DND-41 (cell line): ENCODE data around the gene SLC17A9.

Source experiments
- ATAC-seq: fragments of 200-7000 bp; cut with Tn5 transposase; 3 replicates; pipeline ENCODE4 v1.9.1; 2021; ENCODE audit warnings: low read depth; ENCODE audit not compliant: insufficient read depth
- DNase-seq: peaks from one replicate; pipeline ENCODE4 v3.0.0-alpha.2; 2020
- H2AFZ ChIP-seq: 2 replicates; pipeline ENCODE4 v1.6.0; 2012; ENCODE audit warnings: low read depth, low read length
- H3K27ac ChIP-seq: 2 replicates; pipeline ENCODE4 v1.5.1; 2012; ENCODE audit warnings: low read length, inconsistent platforms
- H3K27me3 ChIP-seq: fragments of 200-600 bp; sonication (generic); 2 replicates; pipeline ENCODE4 v1.6.0; 2012; ENCODE audit warnings: low read length, mild to moderate bottlenecking, inconsistent platforms; ENCODE audit not compliant: insufficient read depth, poor library complexity
- H3K36me3 ChIP-seq: 2 replicates; pipeline ENCODE4 v1.5.1; 2012; ENCODE audit warnings: low read length, inconsistent platforms; ENCODE audit not compliant: insufficient read depth
- H3K4me1 ChIP-seq: 2 replicates; pipeline ENCODE4 v1.5.1; 2012; ENCODE audit warnings: mild to moderate bottlenecking, low read length; ENCODE audit not compliant: insufficient read depth
- H3K4me2 ChIP-seq: 2 replicates; pipeline ENCODE4 v1.6.0; 2012; ENCODE audit warnings: mild to moderate bottlenecking, moderate library complexity, low read length, inconsistent platforms; ENCODE audit not compliant: insufficient read depth
- H3K4me3 ChIP-seq, 2 experiments: fragments of 200-600 bp in 1 of 2; shearing (Covaris generic) in 1 of 2; 2 replicates each; pipeline ENCODE4 v1.5.1; 2012 to 2016; ENCODE audit warnings: inconsistent platforms in 2 of 2, low read length in 2 of 2, mild to moderate bottlenecking in 2 of 2, low read depth in 1 of 2, moderate library complexity in 1 of 2
- H3K79me2 ChIP-seq: 2 replicates; pipeline ENCODE4 v1.6.0; 2012; ENCODE audit warnings: low read length, inconsistent platforms; ENCODE audit not compliant: insufficient read depth
- H3K9ac ChIP-seq: 2 replicates; pipeline ENCODE4 v1.6.0; 2012; ENCODE audit warnings: low read depth, mild to moderate bottlenecking, inconsistent platforms, low read length, moderate library complexity
- H3K9me3 ChIP-seq: 2 replicates; pipeline ENCODE4 v1.5.1; 2012; ENCODE audit warnings: low read length, moderate library complexity, mild to moderate bottlenecking, inconsistent platforms; ENCODE audit not compliant: insufficient read depth, severe bottlenecking
- H4K20me1 ChIP-seq: 2 replicates; pipeline ENCODE4 v1.6.0; 2012; ENCODE audit warnings: low read length; ENCODE audit not compliant: insufficient read depth
- EZH2 ChIP-seq: IDR thresholded peaks from 3 replicates; pipeline ENCODE4 v1.6.1; 2012; ENCODE audit warnings: borderline replicate concordance, low read depth, mild to moderate bottlenecking, moderate library complexity, low read length, inconsistent platforms; ENCODE audit not compliant: severe bottlenecking
- TF ChIP-seq, protein P1 (sequence below): IDR thresholded peaks from 2 replicates; pipeline ENCODE4 v1.5.1; 2012; ENCODE audit warnings: borderline replicate concordance, low read length, moderate library complexity, mild to moderate bottlenecking; ENCODE audit not compliant: poor library complexity, severe bottlenecking; ENCODE audit errors: extremely low read depth

Gene SLC17A9

DNA sequence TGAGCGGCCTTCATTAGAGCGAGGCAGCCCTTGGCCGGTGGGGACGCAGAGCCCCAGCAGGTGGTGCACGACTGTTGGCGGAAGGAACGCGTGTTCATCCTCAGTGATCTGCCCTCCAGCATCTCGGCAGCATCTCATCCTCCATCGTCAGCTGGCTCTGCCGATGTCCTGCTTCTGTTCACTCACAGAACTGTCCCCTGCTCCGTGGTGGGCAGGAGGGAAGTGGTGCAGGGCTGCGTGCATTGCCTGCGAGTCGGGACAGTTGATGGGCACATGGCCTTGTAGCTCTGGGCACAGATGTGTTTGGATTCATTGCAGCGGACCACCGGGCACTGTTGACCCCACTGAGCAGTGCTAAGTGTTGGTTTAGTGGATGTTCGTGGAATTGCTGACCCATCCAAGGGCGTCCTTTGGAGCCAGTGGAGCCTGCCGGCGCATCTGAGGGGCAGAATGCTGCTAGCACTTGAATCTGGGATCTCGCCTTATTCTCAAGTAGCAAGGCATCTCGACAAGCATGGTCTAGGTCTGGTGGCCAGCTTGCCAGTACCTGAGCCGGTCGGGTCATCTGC, 6.7 kb upstream of the SLC17A9 start:
- peaks cover 65% of the 10 kb centered on the region for H3K79me2 ChIP-seq
- peaks cover 48% of the 10 kb centered on the region for H4K20me1 ChIP-seq
- no peak overlapping the region for H2AFZ ChIP-seq
- no peak for ATAC-seq
- H3K4me2 ChIP-seq, result no peak overlapping the region
- H3K4me1 ChIP-seq, result peaks cover 10% of the 10 kb centered on the region
- H3K9ac ChIP-seq, result no peak overlapping the region
- H3K36me3 ChIP-seq, result peaks cover 98% of the 10 kb centered on the region
- no peak for DNase-seq
- no peak overlapping the region for H3K27ac ChIP-seq
- TF ChIP-seq, protein P1, sequence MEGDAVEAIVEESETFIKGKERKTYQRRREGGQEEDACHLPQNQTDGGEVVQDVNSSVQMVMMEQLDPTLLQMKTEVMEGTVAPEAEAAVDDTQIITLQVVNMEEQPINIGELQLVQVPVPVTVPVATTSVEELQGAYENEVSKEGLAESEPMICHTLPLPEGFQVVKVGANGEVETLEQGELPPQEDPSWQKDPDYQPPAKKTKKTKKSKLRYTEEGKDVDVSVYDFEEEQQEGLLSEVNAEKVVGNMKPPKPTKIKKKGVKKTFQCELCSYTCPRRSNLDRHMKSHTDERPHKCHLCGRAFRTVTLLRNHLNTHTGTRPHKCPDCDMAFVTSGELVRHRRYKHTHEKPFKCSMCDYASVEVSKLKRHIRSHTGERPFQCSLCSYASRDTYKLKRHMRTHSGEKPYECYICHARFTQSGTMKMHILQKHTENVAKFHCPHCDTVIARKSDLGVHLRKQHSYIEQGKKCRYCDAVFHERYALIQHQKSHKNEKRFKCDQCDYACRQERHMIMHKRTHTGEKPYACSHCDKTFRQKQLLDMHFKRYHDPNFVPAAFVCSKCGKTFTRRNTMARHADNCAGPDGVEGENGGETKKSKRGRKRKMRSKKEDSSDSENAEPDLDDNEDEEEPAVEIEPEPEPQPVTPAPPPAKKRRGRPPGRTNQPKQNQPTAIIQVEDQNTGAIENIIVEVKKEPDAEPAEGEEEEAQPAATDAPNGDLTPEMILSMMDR, result no peak
- TF ChIP-seq EZH2, result no peak
- H3K9me3 ChIP-seq, result no peaks in the 10 kb centered on the region
- H3K4me3 ChIP-seq, result no peak overlapping the region
- no peaks in the 10 kb centered on the region for H3K27me3 ChIP-seq

DNA sequence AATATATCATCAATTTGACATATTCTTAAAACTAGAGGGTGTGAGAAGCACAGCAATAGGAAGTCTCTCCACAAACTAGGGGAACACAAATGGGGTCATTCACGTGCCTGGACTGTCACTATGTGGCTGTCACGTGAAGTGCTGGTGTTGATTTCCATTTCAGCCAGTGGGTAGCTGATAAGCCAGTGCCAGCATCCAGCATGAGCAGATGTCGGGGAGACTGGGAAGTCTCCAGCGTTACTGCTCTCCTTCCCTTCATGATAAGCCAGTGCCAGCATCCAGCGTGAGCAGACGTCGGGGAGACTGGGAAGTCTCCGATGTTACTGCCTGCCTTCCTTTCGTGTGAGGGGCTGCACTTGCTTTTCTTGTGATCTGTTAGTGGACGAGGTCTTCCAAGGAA, 5.6 kb upstream of the SLC17A9 start:
- H3K9me3 ChIP-seq, result no peaks in the 10 kb centered on the region
- no peak overlapping the region for H3K27ac ChIP-seq
- H3K4me3 ChIP-seq, result no peak overlapping the region
- H3K4me2 ChIP-seq, result no peak overlapping the region
- H3K79me2 ChIP-seq, result peaks cover 54% of the 10 kb centered on the region
- H3K9ac ChIP-seq, result no peak overlapping the region
- no peak for ATAC-seq
- no peak for DNase-seq
- H2AFZ ChIP-seq, result no peak overlapping the region
- peaks cover 38% of the 10 kb centered on the region for H4K20me1 ChIP-seq
- no peak for TF ChIP-seq EZH2
- TF ChIP-seq, protein P1, result no peak
- peaks cover 87% of the 10 kb centered on the region for H3K36me3 ChIP-seq
- H3K4me1 ChIP-seq, result peaks cover 2% of the 10 kb centered on the region; the same call in 1 of the 2 replicates
- H3K27me3 ChIP-seq, result no peaks in the 10 kb centered on the region

DNA sequence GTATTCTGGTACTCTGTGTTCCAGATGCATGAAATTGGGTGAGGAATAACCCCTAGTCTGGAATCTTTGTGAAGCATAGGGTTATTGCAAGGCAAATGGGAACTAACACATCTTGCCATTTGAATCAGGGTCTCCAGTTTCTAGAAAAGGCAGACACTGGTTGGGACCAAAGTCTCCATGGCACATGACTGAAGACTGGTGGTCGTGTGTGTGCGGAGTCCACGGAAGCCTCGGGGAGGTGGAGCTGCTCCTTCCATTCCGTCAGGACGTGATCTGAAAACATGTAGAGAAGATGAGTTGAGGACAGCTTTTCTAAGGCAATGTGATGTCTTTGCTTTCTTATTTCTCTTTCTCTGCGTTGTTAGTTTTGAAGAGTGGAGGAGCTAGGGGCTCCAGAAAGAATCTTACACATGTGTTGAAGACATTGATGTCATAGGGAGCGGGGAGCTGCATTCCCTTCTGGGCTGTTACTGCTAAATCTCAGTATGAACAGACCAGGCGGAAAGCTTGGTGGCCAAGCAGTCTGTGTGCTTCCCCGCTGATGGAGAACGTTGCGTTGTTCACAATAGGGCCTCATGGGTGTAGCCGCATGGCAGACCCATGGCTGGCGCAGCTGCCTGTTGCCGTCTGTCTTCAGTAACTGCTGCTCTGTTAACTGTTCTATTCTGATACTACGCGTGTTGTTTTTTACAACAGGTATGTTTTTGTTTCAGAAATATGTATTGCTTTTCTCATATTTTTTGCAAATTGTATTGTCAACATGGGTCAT, 4.8 kb upstream of the SLC17A9 start:
- Histone ChIP-seq H3K79me2 (peaks cover 46% of the 10 kb centered on the region), H3K4me2 (no peak overlapping the region), H3K36me3 (peaks cover 79% of the 10 kb centered on the region), H2AFZ (no peak overlapping the region), H3K9me3 (no peaks in the 10 kb centered on the region), H3K9ac (no peak overlapping the region), H3K27me3 (no peaks in the 10 kb centered on the region), H3K4me1 (peaks cover 9% of the 10 kb centered on the region), H4K20me1 (peaks cover 38% of the 10 kb centered on the region), H3K27ac (no peak overlapping the region), H3K4me3 (no peak overlapping the region)
- DNase-seq, result no peak
- no peak for ATAC-seq
- TF ChIP-seq, protein P1, result no peak
- TF ChIP-seq EZH2, result no peak
